T47D (cell line): Measurements from ENCODE around the gene DHX16.
"Not testable (repeated sequence)": the region's sequence is repeated elsewhere in the genome, so short reads cannot be mapped to it uniquely, and the experiment has no call there.

Source experiments
- DNase-seq, 2 experiments: peaks; one replicate each; pipeline versions ENCODE4 v3.0.0 to v3.0.0-alpha.2; 2011 to 2012; ENCODE audit warnings: low read depth in 1 of 2, low spot score in 1 of 2
- JUND ChIP-seq: IDR thresholded peaks from 2 replicates; pipeline ENCODE4 v1.6.1; 2012; ENCODE audit warnings: low read depth
- in situ Hi-C: cut with HindIII; loops from 2 replicates; pipeline ENCODE4 v1.10.0; 2016; ENCODE audit warnings: low sequenced_read_pairs, low pct_unique_long_range_greater_than_20kb

Gene DHX16

DNA sequence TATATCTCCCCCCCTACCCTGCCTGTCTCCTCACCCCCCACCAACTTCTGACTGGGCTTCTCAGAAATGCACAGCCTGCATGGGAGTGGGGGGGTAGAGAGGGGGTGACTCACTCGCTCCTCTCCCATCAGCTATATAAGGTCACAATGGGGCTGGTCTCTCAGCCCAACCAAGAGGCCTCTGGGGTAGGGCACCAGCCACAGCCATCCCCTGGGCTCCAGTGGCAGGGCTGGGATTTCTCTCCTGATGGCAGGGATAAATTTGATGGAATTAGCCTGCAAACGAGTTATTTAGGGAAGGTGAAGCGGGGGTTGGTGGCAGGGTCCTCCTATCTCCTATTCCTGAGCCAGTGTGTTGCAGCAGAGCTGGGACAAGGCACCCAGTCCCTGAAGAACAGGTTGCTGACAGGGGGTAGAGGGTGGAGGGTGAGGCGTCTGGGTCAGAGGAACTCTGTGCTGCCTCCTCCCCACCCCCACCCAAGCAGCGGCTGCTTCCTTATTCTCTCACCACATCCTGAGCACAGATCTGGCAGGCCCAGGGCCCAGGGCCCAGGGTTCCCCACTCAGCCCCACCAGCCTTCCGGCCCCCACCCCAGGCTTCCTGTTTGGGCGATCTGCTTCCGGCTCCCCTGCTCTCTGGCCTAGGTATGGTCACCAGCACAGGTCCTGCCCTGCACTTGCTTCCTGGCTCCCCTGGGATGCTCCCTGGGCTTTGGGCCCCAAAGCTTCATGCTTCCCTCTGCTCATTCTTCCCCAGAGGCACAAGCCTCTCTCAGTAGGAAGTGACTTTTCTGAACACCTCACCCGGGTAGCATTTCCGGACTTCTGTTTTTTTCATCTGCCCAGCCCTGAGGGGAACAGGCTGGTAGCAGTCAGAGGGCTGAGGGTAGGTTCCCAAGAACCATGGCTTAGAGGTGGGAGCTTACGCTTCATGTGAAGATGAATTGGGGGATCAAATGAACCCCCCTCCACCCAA is 9.6 kb upstream of the DHX16 start:
- DNase-seq = no peak
- in situ Hi-C loops = no loop called here
- no peak for TF ChIP-seq JUND

DNA sequence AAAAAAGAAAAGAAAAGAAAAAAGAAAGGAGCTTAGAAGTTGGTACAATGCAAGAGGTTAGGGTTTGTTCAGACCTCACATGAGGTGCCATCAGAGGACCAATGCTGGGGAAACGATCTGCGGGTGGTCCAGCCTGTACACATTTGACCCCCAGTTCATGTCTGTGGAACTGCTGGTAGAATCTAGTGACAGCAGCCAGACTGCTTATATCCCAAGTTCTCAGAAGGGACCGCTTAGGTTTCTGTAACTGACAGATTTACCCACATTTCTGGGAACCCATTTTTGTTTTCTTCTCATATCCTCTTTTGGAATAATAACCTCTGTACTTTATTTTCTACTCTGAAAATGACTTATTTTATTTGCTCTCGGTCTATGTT is 8.9 kb upstream of the DHX16 start:
- no peak for TF ChIP-seq JUND
- DNase-seq = no peak
- in situ Hi-C loops = no loop called here

DNA sequence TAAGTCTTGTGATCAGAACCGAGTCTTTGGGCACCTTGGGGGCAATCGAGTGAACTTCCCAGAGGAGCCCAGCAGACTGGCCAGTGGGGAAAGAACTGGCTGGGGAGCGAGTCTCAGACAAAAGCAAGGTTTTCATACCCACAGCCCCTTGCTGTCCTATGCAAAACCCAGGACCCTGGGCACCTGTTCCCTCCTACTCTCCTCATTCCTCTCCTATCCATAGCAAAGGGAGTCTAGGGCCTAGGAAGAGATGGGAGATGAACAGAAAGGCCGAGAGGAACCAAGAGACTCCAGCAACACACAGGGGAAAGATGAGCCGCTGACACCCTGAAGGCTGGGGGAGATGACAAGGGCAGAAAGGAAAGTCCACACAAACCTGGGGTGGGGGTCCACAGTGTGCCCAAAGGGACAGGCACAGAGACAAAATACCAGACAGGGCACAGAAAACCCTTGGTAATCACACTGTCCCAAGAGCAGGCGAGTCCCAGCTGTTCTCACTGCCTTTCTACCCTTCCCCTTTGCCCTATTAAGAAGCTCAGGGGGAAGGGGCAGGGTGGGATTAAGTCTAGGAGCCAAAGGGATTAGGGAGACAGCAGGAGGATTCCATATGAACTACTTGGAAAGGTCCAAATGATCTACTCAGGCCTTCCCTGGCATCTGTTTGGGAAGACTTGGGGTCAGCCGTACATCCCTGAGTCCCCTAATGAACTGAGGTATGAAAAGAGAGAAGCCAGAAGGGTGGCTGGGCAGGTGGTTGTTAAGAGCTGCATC is 7.1 kb upstream of the DHX16 start:
- TF ChIP-seq JUND = no peak
- in situ Hi-C loops = no loop called here

GRCh38 chr6:30678964-30679726 is 6.3 kb upstream of the DHX16 start:
- no peak for TF ChIP-seq JUND
- in situ Hi-C loops = no loop called here
- DNase-seq = peak; percentile 71 to 83

More for the DNA sequence above, 7.1 kb upstream of the DHX16 start:
- DNase-seq = no peak

DNA sequence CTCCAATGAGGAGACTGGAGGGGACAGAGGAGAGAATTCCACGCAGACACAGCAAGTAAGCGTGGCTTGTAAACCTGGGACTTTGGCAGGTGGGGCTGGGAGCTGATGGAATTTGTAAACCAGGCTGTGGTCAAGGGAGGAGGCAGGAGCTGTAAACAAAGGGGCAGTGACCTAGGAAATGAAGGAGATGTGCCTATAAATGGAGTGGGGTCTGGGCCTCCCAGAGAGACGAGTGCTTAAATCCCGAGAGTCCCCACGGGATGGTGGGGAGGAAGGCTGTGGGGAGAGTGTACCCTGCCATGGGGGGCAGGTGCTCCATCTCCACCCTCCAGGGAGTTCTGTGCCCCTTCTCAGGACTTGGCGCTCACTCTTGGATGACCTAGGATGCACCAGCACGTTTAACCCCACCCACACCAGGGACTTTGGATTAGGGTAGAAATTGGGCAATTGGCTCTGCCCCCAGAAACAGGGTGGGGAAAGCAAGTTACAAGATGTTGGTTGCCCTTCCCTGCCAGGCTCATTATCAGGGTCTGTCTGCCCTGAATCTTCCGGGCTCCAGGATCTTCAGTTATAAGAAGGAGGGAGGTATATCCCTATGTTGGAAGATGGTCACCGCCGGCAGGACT is 4.0 kb upstream of the DHX16 start:
- no peak for TF ChIP-seq JUND
- in situ Hi-C loops = no loop called here
- no peak for DNase-seq

DNA sequence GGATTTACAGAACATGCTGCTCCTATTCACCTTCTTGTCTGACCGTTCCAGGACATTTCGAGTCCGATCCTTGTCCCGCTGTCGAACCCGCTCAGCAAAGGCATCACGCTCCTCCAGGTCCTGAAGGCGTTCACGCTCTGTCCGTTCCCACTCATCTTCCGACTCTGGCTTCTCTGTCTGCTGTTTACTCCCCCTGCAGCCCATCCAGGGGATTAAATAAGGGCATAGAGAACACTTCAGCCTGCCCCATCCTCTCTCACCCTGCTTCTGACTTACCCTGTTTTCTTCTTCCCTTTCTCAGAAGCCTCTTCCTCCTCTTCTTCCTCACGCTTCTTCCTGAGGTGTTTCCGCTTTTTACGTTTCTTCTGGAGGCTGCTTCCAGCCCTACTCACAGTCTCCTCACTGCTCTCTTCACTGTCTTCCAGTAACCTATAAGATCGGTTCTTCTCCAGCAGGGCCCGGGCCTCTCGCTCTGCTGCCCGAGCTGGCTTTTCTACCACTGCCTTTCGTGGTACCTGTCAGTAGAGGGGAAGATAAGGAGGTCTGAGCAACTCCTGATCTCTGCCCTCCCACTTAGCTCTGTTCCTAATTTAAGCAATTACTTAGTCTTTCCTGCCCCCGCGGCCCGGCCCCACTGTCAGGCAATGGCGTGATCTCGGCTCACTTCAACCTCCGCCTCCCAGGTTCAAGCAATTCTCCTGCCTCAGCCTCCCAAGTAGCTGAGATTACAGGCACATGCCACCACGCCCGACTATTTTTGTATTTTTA is 1.9 kb downstream of the DHX16 start:
- DNase-seq = no peak
- TF ChIP-seq JUND = no peak
- in situ Hi-C loops = no loop called here

DNA sequence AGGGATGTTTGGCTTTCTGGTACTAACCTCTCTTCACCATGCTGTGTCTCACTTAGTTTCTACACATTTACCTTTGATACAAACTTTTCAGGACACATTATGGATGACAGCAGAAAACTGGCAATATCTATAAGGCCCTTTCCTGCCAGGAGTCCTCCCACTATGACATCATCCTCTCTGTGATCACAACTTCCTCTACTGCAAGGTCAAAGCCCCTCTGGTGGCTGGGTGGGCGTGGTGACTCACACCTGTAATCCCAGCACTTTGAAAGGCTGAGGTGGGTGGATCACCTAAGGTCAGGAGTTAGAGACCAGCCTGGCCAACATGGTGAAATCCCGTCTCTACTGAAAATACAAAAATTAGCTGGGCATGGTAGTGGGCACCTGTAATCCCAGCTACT is 6.5 kb downstream of the DHX16 start:
- in situ Hi-C loops, DNase-seq: not testable (repeated sequence)

GRCh38 chr6:30664994-30665767 is 7.6 kb downstream of the DHX16 start:
- in situ Hi-C loops = no loop called here
- DNase-seq = no peak
- no peak for TF ChIP-seq JUND

DNA sequence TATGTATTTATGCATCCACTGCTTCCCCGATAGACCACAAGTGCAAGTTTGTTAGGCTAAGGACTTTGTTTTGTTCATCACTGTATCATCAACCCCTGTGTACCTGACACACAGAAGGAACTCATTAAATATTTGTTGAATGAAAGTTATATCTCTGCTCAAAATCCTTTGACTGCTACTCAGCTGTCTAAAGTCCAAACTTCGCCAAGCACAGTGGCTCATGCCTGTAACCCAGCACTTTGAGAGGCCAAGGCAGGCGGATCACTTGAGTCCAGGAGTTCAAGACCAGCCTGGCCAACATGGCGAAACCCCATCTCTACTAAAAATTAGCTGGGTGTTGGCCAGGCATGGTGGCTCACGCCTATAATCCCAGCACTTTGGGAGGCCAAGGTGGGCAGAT is 14.9 kb downstream of the DHX16 start:
- in situ Hi-C loops, DNase-seq: not testable (repeated sequence)

GRCh38 chr6:30657454-30657853 is 15.4 kb downstream of the DHX16 start:
- in situ Hi-C loops = no loop called here
- no peak for TF ChIP-seq JUND
- no peak for DNase-seq

GRCh38 chr6:30656513-30656912 is 16.3 kb downstream of the DHX16 start:
- in situ Hi-C loops = no loop called here
- no peak for TF ChIP-seq JUND
- DNase-seq = no peak
